HepG2 (cell line): ENCODE results near the gene SIMC1. TPM values are rescaled to one million over a fixed set of nuclear protein-coding genes. Genes with fewer than 3 reads are reported as not detected.

Experiments used
- ATAC-seq: fragments of 200-7000 bp; cut with Tn5 transposase; 3 replicates; pipeline ENCODE4 v1.9.1; 2020; ENCODE audit warnings: mild to moderate bottlenecking, moderate library complexity
- BruUV-seq: library from RNA; stranded (reverse); fragments of 400-500 nt; replicated peaks from 2 replicates; lab custom pipeline; 2021; lab: Mats Ljungman, UMichigan
- CTCF ChIA-PET: fragments of 300-600 bp; formaldehyde crosslinking; extraction: SDS; loops from one replicate; lab custom pipeline; 2021; ENCODE audit warnings: low total read pairs, inconsistent platforms, low intra/inter-chr PET ratio; lab: Yijun Ruan, JAX
- POLR2A ChIA-PET: fragments of 350-600 bp; sonication (Branson Sonifier 250); formaldehyde crosslinking; loops from one replicate; lab custom pipeline; 2020; ENCODE audit warnings: antibody characterized with exemption, inconsistent platforms; lab: Yijun Ruan, JAX
- DNase-seq: peaks from one replicate; pipeline ENCODE4 v3.0.0-alpha.2; 2015; ENCODE audit warnings: low spot score
- FAIRE-seq: peaks from 3 replicates; lab custom pipeline; 2011; peaks lifted over from hg19 to GRCh38; lab: Jason Lieb, UNC
- H2AFZ ChIP-seq: one replicate; pipeline ENCODE4 v1.6.1; 2011; ENCODE audit warnings: low read length, inconsistent platforms
- H3K27ac ChIP-seq: fragments of 300-600 bp; 3 replicates; pipeline ENCODE4 v1.8.0; 2011; ENCODE audit warnings: mixed run types, mild to moderate bottlenecking, mixed read lengths, low read length, inconsistent platforms; ENCODE audit not compliant: insufficient read depth; ENCODE audit errors: extremely low read length
- H3K27me3 ChIP-seq, 2 experiments: fragments of 200-600 bp in 1 of 2; 2 replicates in 1 of 2; 3 replicates in 1 of 2; pipeline versions ENCODE4 v1.6.0 to v1.8.0; 2011; ENCODE audit warnings: low read length in 2 of 2, mild to moderate bottlenecking in 2 of 2, moderate library complexity in 2 of 2, inconsistent platforms in 1 of 2; ENCODE audit not compliant: insufficient read depth in 2 of 2, control insufficient read depth in 1 of 2
- H3K36me3 ChIP-seq, 2 experiments: fragments of 200-600 bp in 1 of 2; replicated peaks in 1 of 2; 2 replicates in 1 of 2; 3 replicates in 1 of 2; pipeline versions ENCODE4 v1.5.1 to v1.8.0; 2011; ENCODE audit warnings: low read length in 2 of 2, inconsistent platforms in 1 of 2; ENCODE audit not compliant: insufficient read depth in 2 of 2, control insufficient read depth in 1 of 2
- H3K4me1 ChIP-seq: 2 replicates; pipeline ENCODE4 v1.5.1; 2012; ENCODE audit warnings: low read length, inconsistent platforms; ENCODE audit not compliant: insufficient read depth
- H3K4me2 ChIP-seq: 2 replicates; pipeline ENCODE4 v1.6.0; 2011; ENCODE audit warnings: low read depth, low read length, inconsistent platforms
- H3K4me3 ChIP-seq, 3 experiments: fragments of 200-600 bp in 1 of 3; sonication (generic), shearing (Covaris generic) in 1 of 3; replicated peaks in 1 of 3; 2 replicates each; pipeline ENCODE4 v1.5.1; 2011 to 2016; ENCODE audit warnings: low read length in 3 of 3, inconsistent platforms in 2 of 3, low read depth in 2 of 3, mild to moderate bottlenecking in 2 of 3, control low read depth in 1 of 3, mixed read lengths in 1 of 3; ENCODE audit not compliant: insufficient read depth in 1 of 3
- H3K79me2 ChIP-seq: one replicate; pipeline ENCODE4 v1.6.1; 2011; ENCODE audit warnings: low read length, inconsistent platforms; ENCODE audit not compliant: insufficient read depth
- H3K9ac ChIP-seq: 2 replicates; pipeline ENCODE4 v1.6.0; 2011; ENCODE audit warnings: mild to moderate bottlenecking, low read depth, low read length, inconsistent platforms; ENCODE audit not compliant: insufficient read depth
- H3K9me3 ChIP-seq: 2 replicates; pipeline ENCODE4 v1.5.1; 2012; ENCODE audit warnings: mild to moderate bottlenecking, low read length
- H4K20me1 ChIP-seq: 2 replicates; pipeline ENCODE4 v1.6.0; 2011; ENCODE audit warnings: inconsistent platforms, mild to moderate bottlenecking, low read length, moderate library complexity; ENCODE audit not compliant: insufficient read depth
- CEBPB ChIP-seq: IDR thresholded peaks from 2 replicates; pipeline ENCODE4 v1.6.1; 2011; ENCODE audit warnings: low read depth, low read length, improper control_type of control experiment, borderline replicate concordance
- SNAPC2 ChIP-seq: sonication (generic); formaldehyde crosslinking; IDR thresholded peaks from 2 replicates; pipeline ENCODE4 v1.8.1; 2022; ENCODE audit warnings: mild to moderate bottlenecking, missing genetic modification reagents
- SRSF4 ChIP-seq: fragments of 200-400 bp; formaldehyde crosslinking; IDR thresholded peaks from one replicate; pipeline ENCODE4 v1.6.1; 2018; ENCODE audit warnings: mild to moderate bottlenecking, low read depth, low read length, moderate library complexity; ENCODE audit not compliant: poor library complexity, severe bottlenecking
- STAG1 ChIP-seq: sonication (generic); formaldehyde crosslinking; IDR thresholded peaks from 2 replicates; pipeline ENCODE4 v1.4.0; 2020; ENCODE audit warnings: missing genetic modification reagents
- U2AF1 ChIP-seq: fragments of 200-400 bp; formaldehyde crosslinking; optimal IDR thresholded peaks from 2 replicates; pipeline ENCODE3; 2017; ENCODE audit warnings: mild to moderate bottlenecking, low read depth, low read length
- WGBS: methylation state at CpG from one replicate; pipeline ENCODE4 v1.1.6; 2017; ENCODE audit warnings: low lambda C conversion rate; 5-methylcytosine and 5-hydroxymethylcytosine counted together
- in situ Hi-C: cut with HindIII; loops from 2 replicates; pipeline ENCODE4 v1.10.0; 2017; ENCODE audit warnings: low pct_unique_long_range_greater_than_20kb; ENCODE audit not compliant: extremely low pct_ligation_motif_present
- intact Hi-C: fragments of 100-400 bp; cut with micrococcal nuclease; formaldehyde crosslinking; loops from one replicate; pipeline ENCODE4 v1.10.0; 2022; ENCODE audit not compliant: unreplicated experiment
- polyA plus RNA-seq, 8 experiments: library from polyadenylated mRNA; depleted of rRNA in 3 of 8; stranded (reverse) in 7 of 8; unstranded in 1 of 8; fragments of >200 nt; fragmentation: Illumina TruSeq in 4 of 8; extraction: Trizol in 4 of 8; gene quantifications; 2 replicates each; pipeline versions ENCODE4 v1.2.1 to v1.2.3, GENCODE V29; 2011 to 2016; ENCODE audit warnings: low read depth in 4 of 8, missing spikeins in 1 of 8, mixed read lengths in 1 of 8; ENCODE audit not compliant: insufficient read depth in 1 of 8
- total RNA-seq, 5 experiments: library from RNA; depleted of rRNA; stranded (reverse); fragments of >200 nt; fragmentation: Illumina TruSeq; extraction: Trizol; gene quantifications; 2 replicates each; pipeline ENCODE4 v1.2.3, GENCODE V29; 2016; ENCODE audit warnings: low read depth in 1 of 5
- TF ChIP-seq, protein P1 (sequence below): sonication (generic); formaldehyde crosslinking; IDR thresholded peaks from 2 replicates; pipeline ENCODE4 v1.8.1; 2023; ENCODE audit warnings: missing genetic modification reagents, inconsistent platforms, borderline replicate concordance
- TF ChIP-seq, protein P2 (sequence below): sonication (generic); formaldehyde crosslinking; IDR thresholded peaks from 2 replicates; pipeline ENCODE4 v1.5.0; 2020; ENCODE audit warnings: mild to moderate bottlenecking, missing genetic modification reagents, moderate library complexity

The SIMC1 gene
- total and polyA plus RNA-seq, 2 of the 13 experiments (the other 11 are each of a cell fraction or from before 2014, with no cell fraction given): 5.4 to 6.8 TPM

DNA sequence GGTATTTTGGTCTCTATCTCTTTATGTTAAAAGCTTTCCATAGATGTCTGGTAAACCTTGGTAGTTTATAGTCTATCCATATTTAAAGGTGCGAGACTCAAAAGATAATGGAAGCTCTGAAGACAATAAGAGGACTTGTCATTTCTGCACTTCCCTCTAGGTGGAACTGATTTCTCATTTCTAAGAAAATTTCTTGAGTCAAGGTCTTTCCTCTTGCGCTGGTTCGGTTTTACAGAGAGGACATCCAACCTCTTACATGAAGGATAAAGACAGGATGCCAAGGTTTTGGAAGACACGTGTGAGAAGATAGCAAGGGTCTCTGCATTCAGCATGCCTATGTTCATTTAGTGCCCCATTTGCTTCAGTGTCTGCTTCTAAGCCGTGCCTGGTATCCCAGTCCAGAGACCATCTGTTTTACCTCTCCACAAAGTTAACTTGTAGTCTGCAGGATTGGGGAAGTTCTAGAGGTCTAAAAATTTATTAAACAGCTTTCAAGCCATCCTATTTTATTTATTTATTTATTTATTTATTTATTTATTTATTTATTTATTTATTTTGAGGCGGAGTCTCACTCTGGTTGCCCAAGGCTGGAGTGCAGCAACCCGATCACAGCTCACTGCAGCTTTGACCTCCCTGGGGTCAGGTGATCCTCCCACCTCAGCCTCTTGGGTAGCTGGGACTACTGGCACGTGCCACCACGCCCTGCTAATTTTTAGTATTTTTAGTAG is 81.8 kb downstream of the SIMC1 start:
- in situ Hi-C loops: no loop called here
- POLR2A ChIA-PET: interaction anchor here (0.8 kb wide), 1 partner anchor 42 kb away, joined by 3 read pairs; the partner anchor contains the start of gene KIAA1191
- Histone ChIP-seq H3K27ac (no peak overlapping the region), H3K27me3 (no peaks in the 10 kb centered on the region), H3K4me1 (no peaks in the 10 kb centered on the region), H3K36me3 (peaks cover 4 to 15% of the 10 kb centered on the region in 2 experiments; a peak in 4 of 5 replicates)
- ATAC-seq: no peak
- peak; percentile 45 for TF ChIP-seq STAG1 (CRISPR knock-in tag)
- no peak for TF ChIP-seq SNAPC2
- no peak for TF ChIP-seq U2AF1
- TF ChIP-seq, protein P1, sequence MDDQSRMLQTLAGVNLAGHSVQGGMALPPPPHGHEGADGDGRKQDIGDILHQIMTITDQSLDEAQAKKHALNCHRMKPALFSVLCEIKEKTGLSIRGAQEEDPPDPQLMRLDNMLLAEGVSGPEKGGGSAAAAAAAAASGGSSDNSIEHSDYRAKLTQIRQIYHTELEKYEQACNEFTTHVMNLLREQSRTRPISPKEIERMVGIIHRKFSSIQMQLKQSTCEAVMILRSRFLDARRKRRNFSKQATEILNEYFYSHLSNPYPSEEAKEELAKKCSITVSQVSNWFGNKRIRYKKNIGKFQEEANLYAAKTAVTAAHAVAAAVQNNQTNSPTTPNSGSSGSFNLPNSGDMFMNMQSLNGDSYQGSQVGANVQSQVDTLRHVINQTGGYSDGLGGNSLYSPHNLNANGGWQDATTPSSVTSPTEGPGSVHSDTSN (CRISPR knock-in tag): no peak
- TF ChIP-seq, protein P2, sequence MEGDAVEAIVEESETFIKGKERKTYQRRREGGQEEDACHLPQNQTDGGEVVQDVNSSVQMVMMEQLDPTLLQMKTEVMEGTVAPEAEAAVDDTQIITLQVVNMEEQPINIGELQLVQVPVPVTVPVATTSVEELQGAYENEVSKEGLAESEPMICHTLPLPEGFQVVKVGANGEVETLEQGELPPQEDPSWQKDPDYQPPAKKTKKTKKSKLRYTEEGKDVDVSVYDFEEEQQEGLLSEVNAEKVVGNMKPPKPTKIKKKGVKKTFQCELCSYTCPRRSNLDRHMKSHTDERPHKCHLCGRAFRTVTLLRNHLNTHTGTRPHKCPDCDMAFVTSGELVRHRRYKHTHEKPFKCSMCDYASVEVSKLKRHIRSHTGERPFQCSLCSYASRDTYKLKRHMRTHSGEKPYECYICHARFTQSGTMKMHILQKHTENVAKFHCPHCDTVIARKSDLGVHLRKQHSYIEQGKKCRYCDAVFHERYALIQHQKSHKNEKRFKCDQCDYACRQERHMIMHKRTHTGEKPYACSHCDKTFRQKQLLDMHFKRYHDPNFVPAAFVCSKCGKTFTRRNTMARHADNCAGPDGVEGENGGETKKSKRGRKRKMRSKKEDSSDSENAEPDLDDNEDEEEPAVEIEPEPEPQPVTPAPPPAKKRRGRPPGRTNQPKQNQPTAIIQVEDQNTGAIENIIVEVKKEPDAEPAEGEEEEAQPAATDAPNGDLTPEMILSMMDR (CRISPR knock-in tag): peak; percentile 37
- TF ChIP-seq CEBPB: no peak
- no peak for TF ChIP-seq SRSF4
- TF ChIP-seq, all 625 proteins: peak for 2
- intact Hi-C loops: no loop called here
- Histone ChIP-seq H3K4me3 (no peak overlapping the region), H3K9me3 (no peaks in the 10 kb centered on the region), H3K4me2 (no peak overlapping the region), H3K79me2 (no peaks in the 10 kb centered on the region), H4K20me1 (no peaks in the 10 kb centered on the region), H2AFZ (no peak overlapping the region), H3K9ac (no peak overlapping the region)
- no peak for FAIRE-seq
- WGBS: 93% methylated on average over 9 of the region's 9 CpGs
- DNase-seq: peak; percentile 18
- no TSS peak for BruUV-seq
- CTCF ChIA-PET: no interaction called here
